GM12873 (cell line): Measurements from ENCODE around the gene SETD6.

Experiments
- CTCF ChIP-seq: IDR thresholded peaks from 2 replicates; pipeline ENCODE4 v1.5.1; 2012; ENCODE audit warnings: low read depth, mild to moderate bottlenecking, moderate library complexity, low read length, control low read depth; ENCODE audit not compliant: insufficient read depth; ENCODE audit errors: missing control alignments

Gene SETD6

GRCh38 chr16:58494981-58495520 is 20.3 kb upstream of the SETD6 start:
- TF ChIP-seq CTCF = peak; percentile 68

- TF ChIP-seq CTCF = no peak
Measured at GRCh38 chr16:58495521-58496331, 19.6 kb upstream of the SETD6 start.

GRCh38 chr16:58497468-58497867 is 17.8 kb upstream of the SETD6 start:
- TF ChIP-seq CTCF = no peak

GRCh38 chr16:58497935-58498334 is 17.4 kb upstream of the SETD6 start:
- no peak for TF ChIP-seq CTCF

- TF ChIP-seq CTCF = no peak
Measured at GRCh38 chr16:58498341-58499091, 16.8 kb upstream of the SETD6 start.

- TF ChIP-seq CTCF = no peak
Measured at GRCh38 chr16:58499092-58499511, 16.2 kb upstream of the SETD6 start.
